ENCODE data around the gene RGS3.

RGS3 gene

GRCh38 chr9:113514061-113514460 is 50.5 kb downstream of the RGS3 start:
- no peak for DNase-seq (ENCODE audit: low read depth)
- H3K4me3 ChIP-seq (ENCODE audit: low read depth, low read length), result no peak overlapping the region
- no peak for TF ChIP-seq CTCF (IDR thresholded peaks at IDR 0.05; ENCODE audit: low read depth, low read length, missing control alignments)

GRCh38 chr9:113514748-113515147 is 51.2 kb downstream of the RGS3 start:
- no peak for DNase-seq (ENCODE audit: low read depth)
- no peak overlapping the region for H3K4me3 ChIP-seq (ENCODE audit: low read depth, low read length)
- no peak for TF ChIP-seq CTCF (IDR thresholded peaks at IDR 0.05; ENCODE audit: low read depth, low read length, missing control alignments)

- no peak for TF ChIP-seq CTCF (IDR thresholded peaks at IDR 0.05; ENCODE audit: low read depth, low read length, missing control alignments)
- no peak for DNase-seq (ENCODE audit: low read depth)
- no peak overlapping the region for H3K4me3 ChIP-seq (ENCODE audit: low read depth, low read length)
Observed at GRCh38 chr9:113515862-113516261, 52.3 kb downstream of the RGS3 start.

- DNase-seq (ENCODE audit: low read depth), result peak; percentile 95
- TF ChIP-seq CTCF (IDR thresholded peaks at IDR 0.05; ENCODE audit: low read depth, low read length, missing control alignments), result no peak
- H3K4me3 ChIP-seq (ENCODE audit: low read depth, low read length), result peak overlapping the region; percentile 72
Observed at GRCh38 chr9:113516840-113517577, 53.5 kb downstream of the RGS3 start.

GRCh38 chr9:113519426-113520108 is 56.0 kb downstream of the RGS3 start:
- no peak for DNase-seq (ENCODE audit: low read depth)
- peak overlapping the region; percentile 72 for H3K4me3 ChIP-seq (ENCODE audit: low read depth, low read length)
- no peak for TF ChIP-seq CTCF (IDR thresholded peaks at IDR 0.05; ENCODE audit: low read depth, low read length, missing control alignments)

DNA sequence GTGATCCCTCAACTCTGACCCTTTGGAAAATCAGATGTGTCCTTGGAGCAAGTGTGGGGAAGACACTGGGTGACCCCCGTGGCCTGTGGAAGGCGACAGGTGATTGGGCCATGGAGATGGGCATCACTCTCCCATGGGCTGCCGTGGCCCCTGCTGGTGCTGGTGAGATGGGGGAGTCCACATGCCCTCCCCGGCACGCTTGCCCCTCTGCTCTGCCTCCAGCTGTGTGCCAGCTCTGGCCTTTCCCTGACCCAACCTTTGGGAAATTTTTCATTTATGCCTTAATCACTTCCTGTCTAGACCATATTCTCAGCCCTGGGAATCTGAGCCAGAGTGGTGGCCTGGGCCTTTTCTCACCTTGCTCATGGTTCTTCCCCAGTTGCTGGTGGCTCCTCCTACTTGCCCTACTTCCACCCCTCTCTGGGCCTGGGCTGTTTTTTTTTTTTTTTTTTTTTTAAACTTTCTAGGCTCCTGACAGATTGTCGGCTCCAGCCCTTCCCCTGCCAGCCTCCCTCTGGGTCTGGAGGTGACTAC is 56.6 kb downstream of the RGS3 start:
- TF ChIP-seq CTCF (IDR thresholded peaks at IDR 0.05; ENCODE audit: low read depth, low read length, missing control alignments), result no peak
- peak overlapping the region; percentile 72 for H3K4me3 ChIP-seq (ENCODE audit: low read depth, low read length)
- DNase-seq (ENCODE audit: low read depth), result no peak

All from GM12864 (cell line).